Measurements from ENCODE around the gene LEF1.

Gene LEF1

GRCh38 chr4:108146819-108147218 lies 21.9 kb downstream of the LEF1 start:
- no peak for DNase-seq (ENCODE audit: low spot score)

- no peak for DNase-seq (ENCODE audit: low spot score)
Measured at GRCh38 chr4:108146336-108146735, 22.4 kb downstream of the LEF1 start.

- no peak for DNase-seq (ENCODE audit: low spot score)
Measured at GRCh38 chr4:108144451-108144850, 24.3 kb downstream of the LEF1 start.

- no peak for DNase-seq (ENCODE audit: low spot score)
Measured at GRCh38 chr4:108143515-108143914, 25.2 kb downstream of the LEF1 start.

GRCh38 chr4:108142870-108143269 lies 25.9 kb downstream of the LEF1 start:
- DNase-seq (ENCODE audit: low spot score), result no peak

- no peak for DNase-seq (ENCODE audit: low spot score)
Measured at GRCh38 chr4:108141213-108141950, 27.4 kb downstream of the LEF1 start.

- no peak for DNase-seq (ENCODE audit: low spot score)
Measured at GRCh38 chr4:108140328-108140727, 28.4 kb downstream of the LEF1 start.

- no peak for DNase-seq (ENCODE audit: low spot score)
Measured at GRCh38 chr4:108139089-108139488, 29.6 kb downstream of the LEF1 start.

GRCh38 chr4:108135549-108136209 lies 33.1 kb downstream of the LEF1 start:
- DNase-seq (ENCODE audit: low spot score), result no peak

GRCh38 chr4:108130955-108131354 lies 37.8 kb downstream of the LEF1 start:
- DNase-seq (ENCODE audit: low spot score), result no peak

- no peak for DNase-seq (ENCODE audit: low spot score)
Measured at GRCh38 chr4:108129196-108129595, 39.5 kb downstream of the LEF1 start.

- DNase-seq (ENCODE audit: low spot score), result no peak
Measured at GRCh38 chr4:108126806-108127205, 41.9 kb downstream of the LEF1 start.

- DNase-seq (ENCODE audit: low spot score), result no peak
Measured at GRCh38 chr4:108120789-108121188, 47.9 kb downstream of the LEF1 start.

- DNase-seq (ENCODE audit: low spot score), result no peak
Measured at GRCh38 chr4:108119199-108119800, 49.4 kb downstream of the LEF1 start.

- no peak for DNase-seq (ENCODE audit: low spot score)
Measured at GRCh38 chr4:108118505-108118904, 50.2 kb downstream of the LEF1 start.

- DNase-seq (ENCODE audit: low spot score), result no peak
Measured at GRCh38 chr4:108117418-108118182, 51.1 kb downstream of the LEF1 start.

GRCh38 chr4:108116423-108117168 lies 52.1 kb downstream of the LEF1 start:
- DNase-seq (ENCODE audit: low spot score), result no peak

- no peak for DNase-seq (ENCODE audit: low spot score)
Measured at GRCh38 chr4:108115168-108115526, 53.6 kb downstream of the LEF1 start.

- no peak for DNase-seq (ENCODE audit: low spot score)
Measured at GRCh38 chr4:108114503-108114902, 54.2 kb downstream of the LEF1 start.

- no peak for DNase-seq (ENCODE audit: low spot score)
Measured at GRCh38 chr4:108113229-108113628, 55.5 kb downstream of the LEF1 start.

GRCh38 chr4:108111781-108112180 lies 57.0 kb downstream of the LEF1 start:
- DNase-seq (ENCODE audit: low spot score), result no peak

- DNase-seq (ENCODE audit: low spot score), result no peak
Measured at GRCh38 chr4:108110450-108110849, 58.3 kb downstream of the LEF1 start.
